H1 (cell line): ENCODE measurements around the gene PHETA1. TPM values are rescaled to one million over a fixed set of nuclear protein-coding genes. Genes with fewer than 3 reads are reported as not detected.
"Not testable (repeated sequence)": the region's sequence is repeated elsewhere in the genome, so short reads cannot be mapped to it uniquely, and the experiment has no call there.

Experiments
- CTCF ChIA-PET: fragments of 300-600 bp; sonication (Branson Sonifier 250); formaldehyde crosslinking; loops from one replicate; lab custom pipeline; 2021; ENCODE audit not compliant: partially characterized antibody; lab: Charles Lee
- POLR2A ChIA-PET: fragments of 300-600 bp; sonication (Branson Sonifier 250); formaldehyde crosslinking; loops from one replicate; lab custom pipeline; 2021; ENCODE audit warnings: inconsistent platforms; ENCODE audit not compliant: partially characterized antibody; lab: Charles Lee
- DNase-seq, 2 experiments: peaks; one replicate each; pipeline versions ENCODE4 v3.0.0 to v3.0.0-alpha.2; 2010 to 2022; ENCODE audit warnings: low spot score in 2 of 2, low read depth in 1 of 2, mixed read lengths in 1 of 2
- FAIRE-seq: peaks from 2 replicates; lab custom pipeline; 2011; peaks lifted over from hg19 to GRCh38; lab: Jason Lieb, UNC
- H2AFZ ChIP-seq: 2 replicates; pipeline ENCODE4 v1.8.1; 2012; ENCODE audit warnings: low read length, inconsistent platforms
- H2AK5ac ChIP-seq: 2 replicates; pipeline ENCODE4 v1.6.1; 2013; ENCODE audit warnings: low read depth, low read length
- H2BK120ac ChIP-seq: replicated peaks from 2 replicates; pipeline ENCODE3; 2013; ENCODE audit warnings: low read depth, low read length, inconsistent platforms
- H2BK12ac ChIP-seq: 2 replicates; pipeline ENCODE4 v1.6.1; 2013; ENCODE audit warnings: low read depth, low read length
- H2BK15ac ChIP-seq: 2 replicates; pipeline ENCODE4 v1.6.1; 2013; ENCODE audit warnings: low read length
- H2BK20ac ChIP-seq: 2 replicates; pipeline ENCODE4 v1.6.1; 2013; ENCODE audit warnings: low read length
- H2BK5ac ChIP-seq: 2 replicates; pipeline ENCODE4 v1.6.1; 2013; ENCODE audit warnings: low read depth, low read length
- H3K14ac ChIP-seq: 2 replicates; pipeline ENCODE4 v1.6.1; 2013; ENCODE audit warnings: inconsistent platforms; ENCODE audit not compliant: insufficient read length
- H3K18ac ChIP-seq: 2 replicates; pipeline ENCODE4 v1.6.1; 2013; ENCODE audit warnings: low read length; ENCODE audit errors: extremely low read depth
- H3K23ac ChIP-seq: 2 replicates; pipeline ENCODE4 v1.6.1; 2013; ENCODE audit warnings: inconsistent platforms; ENCODE audit not compliant: insufficient read length
- H3K23me2 ChIP-seq: 2 replicates; pipeline ENCODE4 v1.6.1; 2013; ENCODE audit warnings: low read depth, low read length
- H3K27ac ChIP-seq: 2 replicates; pipeline ENCODE4 v1.6.1; 2011; ENCODE audit warnings: low read depth, low read length, inconsistent platforms
- H3K27me3 ChIP-seq, 4 experiments: replicated peaks in 1 of 4; 1 replicate in 1 of 4; 2 replicates in 3 of 4; pipeline versions ENCODE4 v1.6.1 to v1.8.1; 2011 to 2013; ENCODE audit warnings: low read length in 3 of 4, mild to moderate bottlenecking in 3 of 4, inconsistent platforms in 2 of 4, mixed read lengths in 2 of 4, moderate library complexity in 1 of 4; ENCODE audit not compliant: control insufficient read depth in 3 of 4, insufficient read depth in 3 of 4; ENCODE audit errors: extremely low read depth in 1 of 4
- H3K36me3 ChIP-seq, 4 experiments: 2 replicates each; pipeline versions ENCODE4 v1.6.1 to v1.8.1; 2011 to 2013; ENCODE audit warnings: mild to moderate bottlenecking in 4 of 4, low read length in 3 of 4, moderate library complexity in 2 of 4, control low read depth in 1 of 4, inconsistent platforms in 1 of 4; ENCODE audit not compliant: insufficient read depth in 4 of 4, control insufficient read depth in 2 of 4
- H3K4ac ChIP-seq: replicated peaks from 2 replicates; pipeline ENCODE3; 2013; ENCODE audit warnings: low read length, low read depth, mixed read lengths, inconsistent platforms; ENCODE audit not compliant: insufficient read length
- H3K4me1 ChIP-seq, 4 experiments: replicated peaks in 1 of 4; 1 replicate in 1 of 4; 2 replicates in 3 of 4; pipeline versions ENCODE4 v1.6.1 to v1.8.1; 2011 to 2013; ENCODE audit warnings: low read length in 3 of 4, inconsistent platforms in 2 of 4, mixed read lengths in 1 of 4; ENCODE audit not compliant: insufficient read depth in 4 of 4, control insufficient read depth in 3 of 4
- H3K4me2 ChIP-seq, 2 experiments: 2 replicates each; pipeline versions ENCODE4 v1.6.1 to v1.8.1; 2011 to 2013; ENCODE audit warnings: low read depth in 2 of 2, low read length in 2 of 2, control low read depth in 1 of 2, inconsistent platforms in 1 of 2, mild to moderate bottlenecking in 1 of 2; ENCODE audit not compliant: insufficient read depth in 1 of 2
- H3K4me3 ChIP-seq, 4 experiments: fragments of 200-600, 300-600 bp in 1 of 4; sonication (generic), shearing (Covaris generic), sonication (Bioruptor Twin) in 1 of 4; 2 replicates each; pipeline versions ENCODE4 v1.5.1 to v1.8.1; 2011 to 2016; ENCODE audit warnings: low read length in 4 of 4, low read depth in 3 of 4, control low read depth in 2 of 4, inconsistent platforms in 2 of 4, mild to moderate bottlenecking in 2 of 4, mixed read lengths in 1 of 4, moderate library complexity in 1 of 4; ENCODE audit not compliant: insufficient read depth in 2 of 4; ENCODE audit errors: extremely low read depth in 1 of 4
- H3K56ac ChIP-seq: replicated peaks from 2 replicates; pipeline ENCODE3; 2013; ENCODE audit warnings: low read depth, mild to moderate bottlenecking, mixed read lengths, low read length, inconsistent platforms; ENCODE audit not compliant: insufficient read length
- H3K79me1 ChIP-seq: 2 replicates; pipeline ENCODE4 v1.6.1; 2013; ENCODE audit warnings: low read depth, low read length, control low read depth
- H3K79me2 ChIP-seq, 2 experiments: 2 replicates each; pipeline versions ENCODE4 v1.6.1 to v1.8.1; 2012 to 2013; ENCODE audit warnings: low read length in 2 of 2, mild to moderate bottlenecking in 2 of 2, inconsistent platforms in 1 of 2; ENCODE audit not compliant: insufficient read depth in 2 of 2, control insufficient read depth in 1 of 2
- H3K9ac ChIP-seq, 4 experiments: replicated peaks in 1 of 4; 1 replicate in 1 of 4; 2 replicates in 3 of 4; pipeline versions ENCODE4 v1.6.1 to v1.8.1; 2011 to 2013; ENCODE audit warnings: low read depth in 3 of 4, low read length in 3 of 4, control low read depth in 2 of 4, mild to moderate bottlenecking in 2 of 4, moderate library complexity in 2 of 4, inconsistent platforms in 1 of 4; ENCODE audit errors: extremely low read depth in 1 of 4
- H3K9me3 ChIP-seq, 2 experiments: 2 replicates each; pipeline versions ENCODE4 v1.6.1 to v1.8.1; 2012 to 2013; ENCODE audit warnings: mild to moderate bottlenecking in 2 of 2, moderate library complexity in 2 of 2, control low read depth in 1 of 2, inconsistent platforms in 1 of 2, low read depth in 1 of 2, low read length in 1 of 2, mixed read lengths in 1 of 2; ENCODE audit not compliant: insufficient read depth in 2 of 2
- H4K20me1 ChIP-seq, 2 experiments: replicated peaks in 1 of 2; 2 replicates each; pipeline versions ENCODE3 to v1.8.1; 2011 to 2013; ENCODE audit warnings: inconsistent platforms in 2 of 2, low read length in 2 of 2, mild to moderate bottlenecking in 1 of 2; ENCODE audit not compliant: insufficient read depth in 2 of 2, control insufficient read depth in 1 of 2
- H4K5ac ChIP-seq: 2 replicates; pipeline ENCODE4 v1.6.1; 2013; ENCODE audit warnings: low read length, low read depth, mixed read lengths, inconsistent platforms; ENCODE audit not compliant: insufficient read length
- H4K8ac ChIP-seq: 2 replicates; pipeline ENCODE4 v1.8.0; 2013; ENCODE audit warnings: mild to moderate bottlenecking, moderate library complexity, low read length, inconsistent platforms; ENCODE audit not compliant: insufficient read depth; ENCODE audit errors: extremely low read depth
- H4K91ac ChIP-seq: replicated peaks from 2 replicates; pipeline ENCODE3; 2013; ENCODE audit warnings: low read length, mixed read lengths, inconsistent platforms; ENCODE audit not compliant: insufficient read length
- WGBS, 2 experiments: shearing (Covaris generic) in 1 of 2; methylation state at CpG; one replicate each; pipeline versions ENCODE4 v1.1.6 to v1.1.7; 2013 to 2015; ENCODE audit warnings: low lambda C conversion rate in 2 of 2, mixed read lengths in 2 of 2, inconsistent platforms in 1 of 2, low coverage in 1 of 2, missing lambda C conversion rate in 1 of 2; ENCODE audit not compliant: insufficient replicate concordance in 2 of 2, insufficient coverage in 1 of 2, insufficient read length in 1 of 2; ENCODE audit errors: extremely low coverage in 1 of 2, missing lambda C conversion rate in 1 of 2; 5-methylcytosine and 5-hydroxymethylcytosine counted together
- polyA plus RNA-seq, 7 experiments: library from polyadenylated mRNA; depleted of rRNA in 3 of 7; stranded (reverse) in 5 of 7; unstranded in 2 of 7; fragments of >200 nt in 5 of 7; fragments of 200-250 nt in 2 of 7; gene quantifications; 1 replicate in 5 of 7; 2 replicates in 1 of 7; 4 replicates in 1 of 7; pipeline versions ENCODE4 v1.2.1 to v1.2.3, GENCODE V29; 2011 to 2013; ENCODE audit warnings: missing spikeins in 2 of 7, mixed read lengths in 2 of 7
- total RNA-seq: library from RNA; stranded (reverse); fragmentation: NEBNext Ultra II Directional; extraction: Animal tissue kit (Norgen Biotek cat#: 25700); gene quantifications from 2 replicates; pipeline ENCODE4 v1.2.1, GENCODE V29; 2021

The PHETA1 gene
- total and polyA plus RNA-seq, 2 of the 8 experiments (the other 6 are each of a cell fraction or from before 2014, with no cell fraction given) = 5.2 to 12.3 TPM

GRCh38 chr12:111373231-111373630 lies 4.3 kb upstream of the PHETA1 start:
- H3K18ac ChIP-seq, H2BK120ac ChIP-seq, H3K27ac ChIP-seq, H4K20me1 ChIP-seq, H3K79me1 ChIP-seq, H4K5ac ChIP-seq, H2AK5ac ChIP-seq, H3K4me2 ChIP-seq, H3K23me2 ChIP-seq, H3K14ac ChIP-seq, POLR2A ChIA-PET, H3K4ac ChIP-seq, H3K4me1 ChIP-seq, H3K36me3 ChIP-seq, H4K91ac ChIP-seq, H2AFZ ChIP-seq, H3K79me2 ChIP-seq, H3K4me3 ChIP-seq, H2BK20ac ChIP-seq, H2BK5ac ChIP-seq, H3K9ac ChIP-seq, H3K23ac ChIP-seq, H2BK12ac ChIP-seq, FAIRE-seq, H3K9me3 ChIP-seq, H3K56ac ChIP-seq, H2BK15ac ChIP-seq, DNase-seq, H4K8ac ChIP-seq: not testable (repeated sequence)
- 90% methylated on average over 1 of the region's 1 CpG; no CpG with 5 or more reads in 1 of the 2 experiments for WGBS, 2 experiments
- CTCF ChIA-PET = interaction anchor here (0.6 kb wide), 2 partner anchors 12 to 143 kb away, joined by 3 read pairs; no protein-coding TSS in a partner anchor
- H3K27me3 ChIP-seq = peaks cover 0 to 10% (median 3%) of the 10 kb centered on the region in 4 experiments; a peak in 4 of 7 replicates
